HG03565 (cell line): ENCODE data around the gene TMEM205.
"Not testable (repeated sequence)": the region's sequence is repeated elsewhere in the genome, so short reads cannot be mapped to it uniquely, and the experiment has no call there.

Source experiments
- ATAC-seq: cut with Tn5 transposase; IDR thresholded peaks from one replicate; pipeline ENCODE4 v1.9.1; 2021; ENCODE audit warnings: mild to moderate bottlenecking, moderate library complexity; ENCODE audit not compliant: unreplicated experiment

Gene TMEM205

GRCh38 chr19:11346104-11346940, at the start of gene TMEM205, which contains the start of gene CCDC159:
Gene TMEM205 (minus strand): TSS chr19:11346268. CDS start chr19:11345619, 649 bp downstream.
Gene CCDC159 (plus strand): TSS chr19:11346519. CDS start chr19:11346607, 88 bp downstream.
- peak; percentile 86 for ATAC-seq

DNA sequence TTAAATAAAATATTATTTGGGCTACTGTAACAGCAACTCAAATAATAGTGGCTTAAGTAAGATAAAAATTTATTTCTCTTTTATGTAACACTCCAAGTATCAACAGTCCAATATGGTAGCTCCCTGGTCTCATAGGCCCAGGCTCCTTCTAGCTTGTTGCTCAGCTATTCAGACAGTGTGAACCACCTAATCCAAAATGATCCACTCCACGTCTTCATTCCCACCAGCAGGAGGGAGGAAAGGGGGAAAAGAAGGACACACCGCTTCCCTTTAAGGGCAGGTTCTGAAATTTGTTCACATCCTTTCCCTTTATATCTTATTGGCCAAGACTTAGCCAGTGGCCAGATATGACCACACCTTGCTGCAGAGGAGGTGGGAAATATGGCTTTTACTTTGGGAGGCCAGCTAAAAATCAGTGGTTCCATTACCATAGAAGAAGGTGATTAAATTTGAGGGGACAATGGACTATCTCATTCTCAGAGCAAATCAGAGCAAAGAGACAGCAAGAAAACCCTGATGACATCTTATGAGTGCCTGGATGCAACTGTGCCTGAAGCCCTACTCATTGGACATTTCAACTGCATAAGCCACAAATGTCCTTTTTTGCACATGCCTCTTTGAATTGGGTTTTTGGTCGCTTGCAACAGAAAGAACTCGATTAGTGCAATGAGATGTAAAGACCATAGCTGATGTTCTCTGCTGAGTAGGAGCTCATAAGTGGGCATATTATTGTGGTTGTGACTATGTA, 45.0 kb upstream of the TMEM205 start:
- no peak for ATAC-seq

DNA sequence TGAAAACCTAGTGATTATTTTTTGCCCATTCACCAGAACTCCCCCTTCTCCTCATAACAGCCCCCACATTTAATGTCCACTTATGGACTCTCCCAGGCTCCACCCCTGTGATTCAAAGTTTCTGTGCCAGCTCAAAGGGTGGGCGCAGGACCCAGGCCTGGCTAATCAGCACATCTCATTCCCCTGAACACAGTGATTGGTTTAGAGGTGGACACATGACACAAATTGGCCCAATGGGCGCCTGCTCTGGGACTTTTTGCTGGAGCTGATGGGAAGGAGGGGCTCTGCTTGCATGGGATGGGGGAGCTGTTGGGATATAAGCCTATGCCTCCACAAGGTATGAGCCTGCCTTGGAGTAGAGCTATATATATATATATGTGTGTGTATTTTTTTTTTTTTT, 44.3 kb upstream of the TMEM205 start:
- ATAC-seq = no peak

- no peak for ATAC-seq
Measured at GRCh38 chr19:11387162-11388034, 41.3 kb upstream of the TMEM205 start.

GRCh38 chr19:11384778-11385129, 38.7 kb upstream of the TMEM205 start:
- ATAC-seq = no peak

DNA sequence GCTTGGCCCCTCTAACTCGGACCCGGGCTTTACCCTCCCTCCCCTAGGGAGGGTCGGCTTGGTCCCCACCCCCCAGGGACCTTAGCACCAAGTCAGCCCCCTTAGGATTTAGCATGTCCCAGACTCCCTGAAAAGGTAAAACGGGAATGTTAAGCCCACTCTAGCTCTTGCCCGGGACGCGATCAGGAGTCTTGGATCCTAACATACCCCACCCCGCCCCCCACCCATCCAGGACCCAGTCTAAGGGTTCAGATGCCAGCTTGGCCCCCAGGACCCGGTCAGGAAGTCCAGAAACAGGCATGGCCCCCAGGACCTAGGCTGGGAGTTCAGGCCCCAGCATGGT, 37.6 kb upstream of the TMEM205 start:
- ATAC-seq = no peak

DNA sequence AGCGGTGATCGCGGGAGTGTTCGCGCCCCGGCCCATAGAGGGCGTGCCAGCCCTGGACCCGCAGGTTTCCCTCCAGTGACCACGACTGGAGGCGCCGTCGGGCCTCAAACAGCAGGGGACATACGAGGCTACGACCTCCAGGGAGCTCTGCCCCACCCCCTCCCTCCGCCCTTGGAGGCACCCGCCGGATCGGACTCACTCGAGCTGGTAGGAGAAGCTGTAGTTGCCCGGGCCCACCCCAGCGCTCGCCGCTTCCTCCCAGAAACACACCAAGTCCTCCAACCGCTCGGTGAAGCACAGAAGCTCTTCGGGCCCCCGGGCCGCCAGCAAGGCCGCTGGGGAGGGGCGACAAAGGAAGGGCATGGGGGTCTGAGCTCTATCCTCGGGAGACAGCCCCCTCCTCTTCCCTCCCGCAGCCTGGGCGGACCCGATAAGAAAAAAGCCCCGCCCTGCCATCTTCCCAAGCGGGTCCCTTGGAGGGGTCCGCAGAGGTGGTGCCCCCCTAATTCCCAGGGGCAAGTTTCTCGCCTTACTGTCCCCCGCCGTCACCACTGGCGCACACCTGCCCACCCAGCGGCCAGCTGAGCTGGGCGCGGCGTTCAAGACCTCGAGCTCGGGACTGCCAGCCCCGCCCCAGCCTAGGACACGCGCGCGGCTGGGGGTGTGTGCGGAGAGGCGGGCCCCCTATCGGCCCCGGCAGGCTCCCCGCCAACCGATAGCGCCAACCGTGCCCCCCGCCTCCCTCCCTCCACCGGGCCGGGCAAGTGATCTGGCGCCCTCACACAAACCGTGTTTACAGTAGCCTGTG, 37.0 kb upstream of the TMEM205 start:
- no peak for ATAC-seq

- ATAC-seq = peak; percentile 62
Measured at GRCh38 chr19:11380653-11381537, 34.8 kb upstream of the TMEM205 start.

DNA sequence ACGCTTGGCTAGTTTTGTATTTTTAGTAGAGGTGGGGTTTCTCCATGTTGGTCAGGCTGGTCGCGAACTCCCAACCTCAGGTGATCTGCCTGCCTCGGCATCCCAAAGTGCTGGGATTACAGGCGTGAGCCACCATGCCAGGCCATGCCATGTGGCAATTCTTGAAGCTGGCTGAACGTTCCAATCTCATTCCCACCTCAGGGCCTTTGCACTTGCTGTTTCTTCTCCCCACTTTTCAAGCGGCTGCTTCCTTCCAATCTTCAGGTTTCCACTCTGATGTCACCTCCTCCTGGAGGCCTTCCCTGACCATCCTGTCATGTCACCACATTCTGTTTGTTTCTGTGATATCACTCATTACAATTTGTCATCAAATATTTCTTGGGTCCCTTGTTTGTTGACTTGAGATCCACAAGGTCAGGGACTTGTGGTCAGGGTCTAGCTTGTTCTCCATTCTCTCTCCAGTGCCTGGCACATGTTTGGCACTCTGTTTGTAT, 33.8 kb upstream of the TMEM205 start:
- no peak for ATAC-seq

GRCh38 chr19:11379269-11379845, 33.3 kb upstream of the TMEM205 start:
- ATAC-seq = not testable (repeated sequence)

DNA sequence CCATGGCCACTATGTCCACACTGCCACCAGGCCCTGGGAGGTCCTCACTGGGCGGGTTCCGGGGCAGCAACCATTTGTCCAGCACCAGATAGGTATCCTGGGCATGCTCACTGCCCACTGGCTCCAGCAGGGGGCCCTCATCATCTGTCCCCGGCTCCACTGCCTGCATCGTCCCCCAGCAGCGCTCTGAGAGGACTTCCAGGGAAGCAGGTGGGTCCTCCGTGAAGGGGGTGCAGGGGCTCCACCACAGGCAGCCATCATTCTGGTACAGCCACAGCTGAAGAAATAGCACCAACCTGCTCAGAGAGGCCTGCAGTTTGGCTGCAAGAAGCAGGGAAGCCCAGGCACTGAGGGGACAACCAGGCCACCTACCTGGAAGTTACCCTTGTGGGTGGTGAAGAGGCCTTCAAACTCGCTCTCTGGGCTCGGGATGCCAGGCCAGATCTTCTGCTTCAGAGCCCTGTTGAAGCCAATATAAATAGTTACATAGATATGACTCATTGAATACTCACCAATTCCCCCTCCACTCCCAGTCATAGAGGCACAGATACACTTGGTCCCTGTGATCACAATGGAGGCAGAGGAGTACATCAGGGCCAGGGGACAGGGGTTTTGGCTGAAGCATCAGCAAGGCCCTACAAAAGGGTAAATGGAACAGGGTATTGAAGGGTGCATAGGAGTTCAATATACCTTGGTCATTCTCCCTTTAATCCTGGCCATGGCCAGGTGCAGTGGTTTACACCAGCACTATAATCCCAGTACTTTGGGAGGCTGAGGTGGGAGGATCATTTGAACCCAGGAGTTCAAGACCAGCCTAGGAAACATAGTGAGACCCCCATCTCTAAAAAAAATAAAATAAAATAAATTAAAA, 32.5 kb upstream of the TMEM205 start:
- ATAC-seq = no peak

DNA sequence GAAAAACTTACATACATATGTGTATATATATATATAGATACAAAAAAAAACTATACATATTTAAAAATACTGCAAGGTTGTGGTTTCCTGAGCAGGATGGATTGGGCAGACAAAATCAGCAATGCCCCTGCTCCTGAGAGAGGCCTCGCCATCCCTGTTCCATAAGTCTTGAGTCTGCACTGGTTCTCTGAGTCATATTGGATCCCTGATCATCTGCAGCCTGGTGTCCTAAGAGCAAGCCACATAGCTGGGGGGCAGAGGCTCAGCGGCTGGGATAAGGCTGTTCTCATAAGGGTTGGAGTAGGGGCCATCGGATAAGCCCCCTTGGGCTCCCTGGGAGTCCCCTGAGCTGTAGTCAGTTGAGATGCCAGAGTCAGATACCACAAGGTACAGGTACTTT, 31.7 kb upstream of the TMEM205 start:
- no peak for ATAC-seq

DNA sequence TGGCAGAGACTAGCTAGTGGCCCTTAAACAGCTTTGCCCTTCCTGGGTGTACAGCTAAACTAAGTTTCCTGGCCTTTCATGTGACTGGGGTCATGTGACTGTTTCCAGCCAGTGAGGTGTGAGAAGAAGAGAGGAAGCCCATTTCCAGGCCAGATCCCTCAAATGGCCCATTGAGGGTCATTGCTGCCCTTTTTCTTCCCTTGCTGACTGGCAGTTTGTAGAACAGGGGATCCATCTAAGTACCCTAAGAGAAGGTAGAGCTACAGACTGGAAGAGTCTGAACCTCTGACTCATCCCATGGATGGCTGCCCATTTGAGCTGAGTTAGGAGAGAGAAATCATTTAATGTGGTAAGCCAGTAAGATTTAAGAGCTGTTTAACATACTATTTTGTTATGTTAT, 31.2 kb upstream of the TMEM205 start:
- no peak for ATAC-seq

- ATAC-seq = no peak
Measured at GRCh38 chr19:11375143-11375948, 29.3 kb upstream of the TMEM205 start.

DNA sequence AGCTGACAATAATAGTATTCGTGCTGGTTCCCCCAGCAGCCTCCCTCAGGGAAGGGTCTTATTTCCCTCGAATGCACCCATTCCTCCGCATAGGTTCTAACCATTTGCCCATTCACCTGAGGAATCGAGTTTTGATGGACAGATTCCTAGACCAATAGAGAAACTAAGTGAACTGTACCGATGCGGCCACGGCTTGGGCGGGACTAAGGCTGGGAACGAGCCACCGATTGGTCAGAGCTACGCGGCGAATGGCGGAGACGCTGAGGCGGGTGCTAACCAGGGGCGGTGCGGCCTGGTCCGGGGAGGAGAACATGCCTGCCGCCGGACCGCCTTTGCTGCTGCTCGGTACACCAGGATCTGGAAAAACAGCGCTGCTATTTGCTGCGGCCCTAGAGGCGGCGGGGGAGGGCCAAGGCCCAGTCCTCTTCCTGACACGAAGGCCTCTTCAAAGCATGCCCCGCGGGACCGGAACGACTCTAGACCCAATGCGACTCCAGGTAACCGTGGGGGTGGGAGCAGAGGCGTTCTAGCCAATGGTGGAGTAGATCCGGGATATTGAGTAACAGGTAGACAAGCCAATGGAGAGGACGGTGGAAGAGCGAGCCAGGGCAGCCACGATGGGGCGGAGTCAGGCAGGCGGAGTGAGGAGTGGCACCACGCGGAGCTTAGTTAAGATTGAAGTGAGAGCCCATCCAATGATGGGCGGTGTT, 28.5 kb upstream of the TMEM205 start, which contains the start of gene SWSAP1:
Gene SWSAP1 (plus strand): TSS at position 234 of the 710 bp plus-strand sequence. CDS start 15 bp downstream, at position 249.
- ATAC-seq = peak; percentile 80

DNA sequence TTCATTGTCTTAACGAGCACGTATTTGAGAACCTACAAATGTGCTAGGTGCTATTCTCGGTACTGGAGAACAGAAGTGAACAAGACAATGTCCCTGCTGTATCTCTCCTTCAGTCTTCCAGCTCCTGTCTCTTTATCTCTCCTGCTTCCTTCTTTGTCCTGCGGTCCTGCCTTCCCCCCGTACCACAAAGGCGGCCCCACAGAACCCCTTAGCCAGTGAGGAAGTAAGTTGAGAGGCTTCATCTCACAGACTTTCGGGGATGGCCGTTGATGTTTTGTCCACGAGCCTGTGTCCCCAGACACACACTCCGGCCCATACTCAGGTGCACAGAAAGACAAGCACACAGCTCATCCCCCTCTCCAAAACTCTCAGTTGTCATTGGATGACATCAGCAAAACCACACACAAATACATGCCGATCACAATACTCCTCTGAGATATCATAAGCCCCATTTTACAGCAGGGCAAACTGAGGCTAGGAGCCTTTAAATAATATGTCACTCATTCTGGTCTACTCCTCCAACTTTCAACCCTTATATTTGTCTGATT, 27.9 kb upstream of the TMEM205 start:
- no peak for ATAC-seq
